Measurements from ENCODE around the gene THY1. TPM values are rescaled to one million over a fixed set of nuclear protein-coding genes. Genes with fewer than 3 reads are reported as not detected.

The THY1 gene
- total and polyA plus RNA-seq, 7 donors, result 0.42 to 6.4 (median 1.1) TPM

- Histone ChIP-seq H3K4me3 (peak overlapping the region; percentile 84), H3K27me3 (ENCODE audit: insufficient read depth in 3 of 3, low read length in 2 of 3) (no peaks in the 10 kb centered on the region), H3K4me1 (peaks cover 77% of the 10 kb centered on the region), H3K9me3 (no peaks in the 10 kb centered on the region), H3K36me3 (ENCODE audit: insufficient read depth in 1 of 2, low read depth in 1 of 2) (no peaks in the 10 kb centered on the region), H3K27ac (peak overlapping the region; percentile 97)
- ATAC-seq (peak in 2 of 4 donors; percentile 4 to 13), DNase-seq (peak; percentile 71 to 84)
- 15 to 18% (median 17%) methylated on average over 5 of the region's 5 CpGs for WGBS, 3 donors
- intact Hi-C loops (cut with DNase I), result loop anchor here (2.0 kb wide), 1 partner anchor 17 kb away; no protein-coding TSS in a partner anchor
- TF ChIP-seq, protein P1, sequence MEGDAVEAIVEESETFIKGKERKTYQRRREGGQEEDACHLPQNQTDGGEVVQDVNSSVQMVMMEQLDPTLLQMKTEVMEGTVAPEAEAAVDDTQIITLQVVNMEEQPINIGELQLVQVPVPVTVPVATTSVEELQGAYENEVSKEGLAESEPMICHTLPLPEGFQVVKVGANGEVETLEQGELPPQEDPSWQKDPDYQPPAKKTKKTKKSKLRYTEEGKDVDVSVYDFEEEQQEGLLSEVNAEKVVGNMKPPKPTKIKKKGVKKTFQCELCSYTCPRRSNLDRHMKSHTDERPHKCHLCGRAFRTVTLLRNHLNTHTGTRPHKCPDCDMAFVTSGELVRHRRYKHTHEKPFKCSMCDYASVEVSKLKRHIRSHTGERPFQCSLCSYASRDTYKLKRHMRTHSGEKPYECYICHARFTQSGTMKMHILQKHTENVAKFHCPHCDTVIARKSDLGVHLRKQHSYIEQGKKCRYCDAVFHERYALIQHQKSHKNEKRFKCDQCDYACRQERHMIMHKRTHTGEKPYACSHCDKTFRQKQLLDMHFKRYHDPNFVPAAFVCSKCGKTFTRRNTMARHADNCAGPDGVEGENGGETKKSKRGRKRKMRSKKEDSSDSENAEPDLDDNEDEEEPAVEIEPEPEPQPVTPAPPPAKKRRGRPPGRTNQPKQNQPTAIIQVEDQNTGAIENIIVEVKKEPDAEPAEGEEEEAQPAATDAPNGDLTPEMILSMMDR (IDR thresholded peaks at IDR 0.05), result peak; percentile 90
These were observed 48.9 kb downstream of the THY1 start for GRCh38 chr11:119373921-119374631.

DNA sequence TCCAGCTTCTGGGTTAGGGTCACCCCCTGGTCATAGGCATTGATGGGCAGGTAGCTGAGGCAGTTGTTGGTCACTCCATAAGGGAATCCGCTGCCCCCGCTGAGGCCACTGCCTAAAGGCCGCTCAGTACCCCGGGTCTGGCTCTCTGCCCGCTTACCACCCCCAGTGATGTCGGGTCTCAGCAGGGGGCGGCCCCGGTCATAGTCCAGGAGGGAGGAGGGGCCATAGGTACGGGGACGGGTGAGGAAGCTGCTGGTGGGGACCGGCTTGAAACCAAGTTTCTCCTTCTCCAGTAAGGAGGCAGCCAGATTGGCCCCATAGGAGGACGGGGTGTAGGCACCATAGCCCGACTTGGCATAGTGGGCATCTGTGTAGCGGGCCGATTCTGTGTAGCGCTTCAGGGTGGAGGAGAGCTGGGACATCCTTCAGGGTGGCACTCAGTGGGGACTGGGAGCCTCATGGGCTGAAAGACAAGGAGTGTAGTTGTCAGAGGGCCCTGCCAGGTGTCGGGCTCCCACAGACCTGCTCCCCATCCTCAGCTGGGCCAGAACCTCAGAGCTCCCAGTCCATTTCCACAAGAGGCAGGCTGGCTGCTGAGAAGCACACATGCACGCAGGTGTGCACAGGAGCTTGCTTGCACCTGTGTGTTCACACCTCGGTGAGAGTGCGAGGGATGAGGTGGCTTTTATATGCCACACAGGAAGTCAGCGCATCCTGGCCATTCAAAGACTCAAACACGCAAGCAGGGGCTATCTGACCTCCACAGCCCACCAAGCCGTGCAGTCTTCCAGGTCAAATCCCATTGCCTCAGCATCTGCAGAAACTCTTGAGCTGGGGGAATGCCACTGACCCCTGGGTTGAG is 49.7 kb downstream of the THY1 start:
- no peak for ATAC-seq
- H3K4me1 ChIP-seq, result peaks cover 85% of the 10 kb centered on the region
- intact Hi-C loops (cut with DNase I), result no loop called here
- H3K4me3 ChIP-seq, result peak overlapping the region; percentile 84
- no peaks in the 10 kb centered on the region for H3K9me3 ChIP-seq
- no peak for DNase-seq
- WGBS, 3 donors, result 47 to 64% (median 51%) methylated on average over 23 of the region's 23 CpGs
- H3K36me3 ChIP-seq (ENCODE audit: insufficient read depth in 1 of 2, low read depth in 1 of 2), result no peaks in the 10 kb centered on the region
- H3K27me3 ChIP-seq (ENCODE audit: insufficient read depth in 3 of 3, low read length in 2 of 3), result no peaks in the 10 kb centered on the region
- TF ChIP-seq, protein P1 (IDR thresholded peaks at IDR 0.05), result no peak
- H3K27ac ChIP-seq, result peak overlapping the region; percentile 97

- DNase-seq (peak; percentile 50 to 89), ATAC-seq (peak; percentile 6 to 21 (median 14))
- Histone ChIP-seq H3K36me3 (ENCODE audit: insufficient read depth in 1 of 2, low read depth in 1 of 2) (no peaks in the 10 kb centered on the region), H3K9me3 (no peaks in the 10 kb centered on the region), H3K4me1 (peaks cover 90% of the 10 kb centered on the region), H3K27me3 (ENCODE audit: insufficient read depth in 3 of 3, low read length in 2 of 3) (no peaks in the 10 kb centered on the region), H3K27ac (peak overlapping the region; percentile 97), H3K4me3 (peak overlapping the region; percentile 84)
- 30 to 54% (median 36%) methylated on average over 26 of the region's 26 CpGs for WGBS, 3 donors
- TF ChIP-seq, protein P1 (IDR thresholded peaks at IDR 0.05), result no peak
- intact Hi-C loops (cut with DNase I), result no loop called here
These were observed 50.5 kb downstream of the THY1 start for GRCh38 chr11:119372260-119373058.

- H3K4me1 ChIP-seq, result peaks cover 93% of the 10 kb centered on the region
- DNase-seq (peak; percentile 62 to 88), ATAC-seq (peak; percentile 26 to 46 (median 33))
- H3K36me3 ChIP-seq (ENCODE audit: insufficient read depth in 1 of 2, low read depth in 1 of 2), result peaks cover 0 to 4% of the 10 kb centered on the region in 2 donors
- TF ChIP-seq, protein P1 (IDR thresholded peaks at IDR 0.05), result peak; percentile 20
- H3K27ac ChIP-seq, result peak overlapping the region; percentile 97
- no peaks in the 10 kb centered on the region for H3K9me3 ChIP-seq
- H3K27me3 ChIP-seq (ENCODE audit: insufficient read depth in 3 of 3, low read length in 2 of 3), result no peaks in the 10 kb centered on the region
- WGBS, 3 donors, result 21 to 51% (median 25%) methylated on average over 8 of the region's 8 CpGs
- peak overlapping the region; percentile 84 for H3K4me3 ChIP-seq
- intact Hi-C loops (cut with DNase I), result no loop called here
These were observed 51.2 kb downstream of the THY1 start for GRCh38 chr11:119371778-119372182.
